GM21529 (cell line): ENCODE measurements around the gene ADSS1.
A peak's percentile ranks its signal among the peaks of the same experiment; 100 is the strongest.

Experiments
- ATAC-seq: cut with Tn5 transposase; IDR thresholded peaks from one replicate; pipeline ENCODE4 v1.9.1; 2021; ENCODE audit not compliant: unreplicated experiment

The ADSS1 gene

GRCh38 chr14:104723651-104724406, at the start of gene ADSS1:
ADSS1 (plus strand) TSS chr14:104724229; CDS start chr14:104724271, 42 bp downstream.
- peak; percentile 64 for ATAC-seq

DNA sequence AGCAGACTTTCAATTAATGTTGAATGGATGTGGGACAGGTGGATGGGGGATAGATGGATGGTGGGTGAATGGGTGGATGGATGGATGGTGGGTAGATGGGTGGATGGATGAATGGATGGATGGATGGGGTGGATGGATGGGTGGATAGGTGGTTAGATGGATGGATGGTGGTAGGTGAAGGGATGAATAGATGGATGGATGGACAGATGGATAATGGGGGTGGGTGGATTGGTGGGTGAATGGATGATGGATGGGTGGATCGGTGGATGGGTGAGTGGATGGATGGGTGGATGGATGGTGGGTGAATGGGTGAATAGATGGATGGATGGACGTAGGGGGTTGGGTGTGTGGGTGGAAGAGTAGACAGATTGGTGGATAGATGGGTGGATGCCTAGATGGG, 48.6 kb upstream of the ADSS1 start:
- no peak for ATAC-seq

DNA sequence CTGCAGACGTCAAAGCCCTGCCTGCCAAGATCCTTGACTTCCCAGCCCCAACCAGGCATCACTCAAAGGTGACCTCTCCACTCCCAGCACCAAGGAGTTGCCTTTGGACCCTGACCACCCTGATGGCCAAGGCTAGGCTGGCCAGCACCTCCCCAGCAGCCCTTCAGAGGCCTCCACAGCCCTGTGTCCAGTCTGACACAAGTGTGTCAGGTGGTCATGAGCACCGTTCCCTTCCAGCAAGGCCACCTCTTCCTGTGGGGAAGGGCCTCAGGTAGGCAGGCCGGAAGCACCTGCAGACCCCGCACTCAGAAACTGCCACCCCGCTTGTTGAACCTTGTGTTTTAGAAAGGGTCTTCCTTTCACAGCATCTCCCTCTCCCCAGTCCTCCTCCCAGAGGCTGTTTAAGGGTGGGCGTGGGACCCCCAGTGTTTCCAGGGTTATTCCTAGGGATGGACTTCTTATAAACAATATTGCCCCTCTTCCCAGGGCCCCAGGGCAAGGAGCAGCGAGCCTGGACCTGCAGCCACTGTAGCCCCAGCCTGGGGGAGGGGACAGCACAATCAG, 47.8 kb upstream of the ADSS1 start:
- no peak for ATAC-seq

GRCh38 chr14:104676694-104677511, 47.1 kb upstream of the ADSS1 start:
- ATAC-seq, result peak; percentile 30

DNA sequence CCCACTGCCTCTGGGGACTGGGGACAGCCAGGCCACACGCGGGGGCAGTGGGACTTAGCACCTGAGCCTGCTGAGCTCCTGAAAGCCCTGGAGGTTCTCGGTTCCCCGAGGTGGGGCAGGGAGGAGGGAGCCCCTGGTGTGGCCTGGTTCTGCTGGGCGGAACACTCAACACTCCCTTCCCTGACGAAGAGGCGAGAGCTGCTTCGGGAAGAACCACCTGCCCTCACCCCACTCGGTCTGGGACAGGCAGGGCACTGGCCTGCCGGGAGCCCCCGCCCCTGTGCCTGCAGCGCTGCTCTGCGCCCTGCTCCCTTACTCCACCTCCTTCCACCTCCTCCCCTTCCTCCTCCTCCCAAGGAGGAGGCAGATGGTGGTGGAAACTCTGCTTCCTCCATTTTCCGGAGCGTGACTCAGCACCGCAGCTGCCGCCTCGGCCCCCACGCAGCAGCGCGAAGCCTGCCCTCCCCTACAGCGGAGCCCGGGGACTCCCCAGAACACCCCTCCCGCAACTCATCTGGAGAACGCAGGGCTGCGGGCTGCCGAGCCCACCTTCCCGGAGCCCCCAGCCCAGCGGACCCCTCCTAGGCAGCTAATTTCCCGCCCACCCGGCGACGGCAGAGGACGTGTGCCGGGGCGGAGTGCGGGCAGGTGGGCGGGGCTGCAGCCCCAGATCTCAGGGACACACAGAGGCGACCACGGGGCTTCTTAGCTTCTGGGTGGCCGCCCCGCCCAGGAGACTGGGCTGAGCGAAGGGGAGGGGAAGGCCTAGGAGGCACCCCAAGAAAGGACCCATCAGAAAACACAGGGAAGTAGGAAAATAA, 46.3 kb upstream of the ADSS1 start:
- ATAC-seq, result peak; percentile 41

GRCh38 chr14:104678346-104678745, 45.7 kb upstream of the ADSS1 start:
- peak; percentile 2 for ATAC-seq

- no peak for ATAC-seq
Observed at GRCh38 chr14:104678901-104679705, 44.9 kb upstream of the ADSS1 start.

DNA sequence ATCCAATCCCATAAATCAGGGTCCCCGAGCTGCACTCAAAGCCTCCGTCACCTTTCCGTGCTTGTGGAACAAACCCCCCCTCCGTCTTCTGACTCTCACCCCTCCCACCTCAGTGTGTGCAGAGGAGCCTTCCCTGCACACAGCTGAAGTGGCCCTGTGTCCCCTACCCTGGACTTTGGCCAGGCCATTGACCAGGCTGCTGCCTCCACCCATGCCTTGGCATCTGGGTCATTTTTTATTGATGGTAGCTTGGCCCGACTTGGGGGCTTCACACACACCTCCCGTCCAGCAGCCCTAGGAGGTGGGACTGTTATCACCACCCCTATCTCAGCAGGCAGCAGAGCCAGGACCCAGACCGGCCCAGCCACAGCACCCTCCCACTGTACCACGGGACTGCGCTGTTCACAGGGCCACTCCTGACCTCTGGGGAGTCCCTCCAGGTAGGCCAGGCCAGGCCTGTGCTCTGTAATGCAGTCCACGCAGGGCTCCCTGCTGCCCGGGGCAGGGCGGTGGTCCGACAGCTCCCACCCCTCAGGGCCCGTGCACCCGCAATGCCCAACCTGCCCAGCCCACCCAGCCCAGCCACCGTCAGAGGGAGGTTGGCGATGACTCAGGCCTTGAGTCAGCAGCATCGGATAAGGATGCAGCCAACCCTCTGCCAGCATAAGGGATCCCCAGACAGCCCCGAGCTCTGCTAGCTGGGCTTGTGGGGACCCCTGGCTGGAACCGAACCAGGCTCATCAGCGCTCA, 43.8 kb upstream of the ADSS1 start:
- no peak for ATAC-seq

DNA sequence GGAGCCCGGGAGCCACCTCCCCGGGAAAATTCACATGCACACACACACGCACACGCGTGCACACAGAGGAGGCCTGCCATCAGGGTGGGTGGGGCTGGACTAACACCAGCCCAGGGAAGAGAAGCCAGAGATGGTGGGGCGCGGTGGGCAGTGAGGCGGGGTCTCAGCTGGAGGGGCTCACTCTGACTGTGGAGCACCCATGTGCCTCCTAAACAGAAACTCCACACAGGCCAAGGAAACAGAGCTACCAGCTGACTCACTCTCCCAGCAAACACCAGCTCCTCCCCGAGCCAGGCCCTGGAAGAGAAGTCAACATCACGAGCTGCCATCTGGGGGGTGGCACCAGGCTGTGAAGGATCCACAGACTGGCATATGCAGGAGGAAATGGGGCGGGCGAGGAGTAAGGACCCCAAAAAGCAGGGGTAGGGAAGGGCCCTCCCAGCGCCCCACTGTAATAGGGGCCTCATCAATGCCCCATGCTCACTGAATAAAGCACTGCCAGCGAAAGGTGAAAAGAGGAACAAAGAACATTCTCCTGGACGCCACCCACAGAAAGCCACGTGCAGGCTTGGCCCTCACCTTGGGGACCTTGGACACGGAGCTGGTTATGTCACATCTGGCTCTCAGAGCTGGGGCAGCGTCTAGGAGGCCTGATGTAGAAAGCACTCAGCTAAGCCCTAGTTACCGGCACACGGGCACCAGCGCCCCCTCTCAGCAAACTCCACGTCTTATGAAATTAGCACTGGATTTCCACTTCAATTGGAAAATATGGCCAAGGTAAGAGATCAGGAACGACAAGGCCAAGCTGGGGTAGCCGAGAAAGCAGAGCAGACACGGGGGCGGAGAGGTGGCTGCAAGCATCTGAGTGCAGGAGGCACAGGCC, 43.0 kb upstream of the ADSS1 start:
- peak; percentile 47 for ATAC-seq

- no peak for ATAC-seq
Observed at GRCh38 chr14:104681689-104682074, 42.3 kb upstream of the ADSS1 start.

DNA sequence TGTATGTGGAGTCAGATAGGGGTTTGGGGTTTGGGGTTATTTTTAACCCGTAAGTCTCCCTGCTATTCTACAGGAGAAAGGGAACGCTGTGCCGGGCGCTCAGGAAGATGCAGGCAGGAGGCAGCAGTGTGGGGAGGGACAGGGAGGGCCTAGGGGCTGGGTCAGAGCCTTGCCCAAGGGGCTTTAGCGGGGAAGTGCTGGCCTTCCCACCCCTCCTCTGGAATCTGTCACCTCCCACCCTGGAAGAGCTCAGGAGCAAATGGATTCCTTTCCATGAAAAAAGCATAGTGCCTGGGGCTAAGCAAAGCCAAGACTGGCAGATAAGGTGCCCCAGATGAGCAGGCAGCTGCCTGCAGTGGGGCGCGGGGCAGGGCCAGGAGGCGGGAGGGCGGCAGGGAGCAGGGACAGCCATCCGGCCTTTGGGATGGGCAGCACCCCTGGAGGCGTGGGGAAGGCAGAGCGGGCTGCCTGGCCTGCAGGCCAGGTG, 41.9 kb upstream of the ADSS1 start:
- ATAC-seq, result no peak

DNA sequence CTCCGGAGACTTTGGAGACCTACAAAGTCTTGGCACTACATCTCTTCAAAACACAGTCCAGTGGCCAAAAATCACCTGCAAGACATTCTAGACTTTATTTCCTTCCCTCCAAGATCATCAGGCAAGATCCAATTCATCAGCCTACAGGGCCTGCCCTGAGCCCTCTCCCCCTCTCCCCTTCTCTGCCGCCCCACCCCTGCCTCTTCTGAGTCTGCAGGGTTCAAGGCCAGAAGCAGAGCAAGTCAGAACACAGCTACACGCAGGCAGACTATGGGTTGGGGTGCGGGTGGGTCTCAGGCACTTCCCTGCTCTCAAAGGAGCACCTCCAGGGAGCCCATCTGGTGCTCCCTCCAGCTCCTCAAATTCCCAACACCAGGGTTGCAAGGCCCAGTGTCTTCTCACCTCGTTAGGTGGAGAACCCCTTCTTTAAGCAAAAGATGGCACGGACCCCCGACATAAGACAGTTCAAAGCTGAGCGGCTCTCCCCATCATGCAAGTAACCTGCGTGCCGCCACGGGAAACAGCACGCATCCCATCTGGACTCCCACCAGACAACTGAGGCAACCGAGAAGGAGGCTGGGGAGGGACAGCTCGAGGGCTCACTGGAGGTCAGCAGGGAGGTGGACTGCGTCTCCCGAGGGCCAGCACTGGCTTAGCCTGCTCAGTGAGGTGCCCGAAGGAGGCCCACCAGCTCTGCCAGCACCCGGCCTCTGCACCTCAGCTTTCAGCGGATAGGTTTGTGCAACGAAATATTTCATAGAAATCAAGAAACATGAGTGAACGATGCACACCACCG, 40.2 kb upstream of the ADSS1 start:
- ATAC-seq, result no peak

DNA sequence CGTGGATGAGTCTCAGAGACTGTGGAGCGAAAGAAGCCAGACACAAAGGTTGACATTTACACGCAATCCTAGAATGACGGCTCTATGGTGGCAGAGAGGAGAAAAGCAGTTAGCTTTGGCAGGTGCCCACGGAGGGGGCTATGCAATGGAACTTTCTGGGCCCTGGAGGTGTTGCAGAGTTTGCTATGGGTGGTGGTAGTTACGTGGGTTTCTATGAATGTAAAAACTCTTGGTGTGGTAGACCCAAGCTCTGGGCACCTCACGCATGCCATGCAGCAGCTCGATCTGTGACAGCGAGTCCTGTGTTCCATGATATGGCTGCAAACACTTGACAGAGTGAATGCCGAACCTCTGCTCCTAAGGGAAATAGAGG, 39.6 kb upstream of the ADSS1 start:
- ATAC-seq, result no peak

DNA sequence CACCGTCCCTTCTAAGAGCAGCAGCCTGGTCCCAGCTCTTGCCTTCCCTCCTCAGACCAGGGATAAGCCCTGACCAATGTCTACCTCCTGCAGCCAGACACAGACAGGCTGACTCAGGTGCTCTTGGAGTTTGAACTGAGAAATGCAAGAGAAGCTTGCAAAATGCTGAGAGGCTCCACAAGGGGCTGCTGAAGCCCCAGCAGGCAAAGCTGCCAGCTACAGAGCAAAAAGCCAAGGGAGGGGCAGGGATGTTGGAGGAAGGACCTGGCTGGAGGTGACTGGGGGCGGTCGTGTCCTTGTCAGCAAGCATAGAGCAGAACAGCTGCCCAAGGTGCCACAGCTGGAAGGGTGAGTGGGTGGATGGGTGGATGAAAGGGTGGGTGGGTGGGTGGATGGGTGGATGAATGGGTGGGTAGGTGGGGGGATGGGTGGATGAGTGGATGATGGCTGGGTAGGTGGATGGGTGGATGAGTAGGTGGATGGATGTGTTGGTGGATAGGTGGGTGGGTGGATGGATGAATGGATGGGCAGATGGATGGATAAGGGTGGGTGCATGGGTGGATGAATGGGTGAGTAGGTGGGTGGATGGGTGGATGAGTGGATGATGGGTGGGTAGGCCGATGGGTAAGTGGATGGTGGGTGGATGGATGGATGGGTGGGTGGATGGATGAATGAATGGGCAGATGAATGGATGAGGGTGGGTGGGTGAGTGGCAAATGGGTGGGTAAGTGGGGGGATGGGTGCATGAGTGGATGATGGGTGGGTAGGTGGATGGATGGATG, 38.6 kb upstream of the ADSS1 start:
- no peak for ATAC-seq

DNA sequence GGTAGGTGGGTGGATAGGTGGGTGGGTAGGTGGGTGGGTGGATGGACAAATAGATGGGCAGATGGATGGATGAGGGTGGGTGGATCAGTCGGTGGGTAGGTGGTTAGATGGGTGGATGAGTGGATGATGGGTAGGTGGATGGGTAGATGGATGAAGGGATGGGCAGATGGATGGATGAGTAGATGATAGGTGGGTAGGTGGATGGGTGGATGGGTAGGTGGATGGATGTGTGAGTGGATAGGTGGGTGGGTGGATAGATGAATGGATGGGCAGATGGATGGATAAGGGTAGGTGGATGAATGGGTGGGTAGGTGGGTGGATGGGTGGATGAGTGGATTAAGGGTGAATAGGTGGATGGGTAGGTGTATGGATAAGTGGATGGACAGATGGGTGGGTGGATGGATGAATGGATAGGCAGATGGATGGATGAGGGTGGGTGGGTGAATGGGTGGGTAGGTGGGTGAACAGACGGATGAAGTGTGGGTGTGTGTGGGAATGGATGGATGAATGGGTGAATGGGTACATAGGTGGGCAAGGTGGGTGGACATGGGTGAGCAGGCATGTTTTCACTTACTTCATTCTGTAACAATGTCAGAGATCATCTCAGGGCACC, 37.9 kb upstream of the ADSS1 start:
- no peak for ATAC-seq
